HG03460 (cell line): ENCODE results near the gene AHNAK.

Experiments used
- ATAC-seq: cut with Tn5 transposase; IDR thresholded peaks from one replicate; pipeline ENCODE4 v1.9.1; 2021; ENCODE audit not compliant: unreplicated experiment

AHNAK gene

GRCh38 chr11:62538470-62539237 lies 8.0 kb downstream of the AHNAK start:
- no peak for ATAC-seq

GRCh38 chr11:62536301-62536957 lies 10.2 kb downstream of the AHNAK start:
- ATAC-seq = no peak

DNA sequence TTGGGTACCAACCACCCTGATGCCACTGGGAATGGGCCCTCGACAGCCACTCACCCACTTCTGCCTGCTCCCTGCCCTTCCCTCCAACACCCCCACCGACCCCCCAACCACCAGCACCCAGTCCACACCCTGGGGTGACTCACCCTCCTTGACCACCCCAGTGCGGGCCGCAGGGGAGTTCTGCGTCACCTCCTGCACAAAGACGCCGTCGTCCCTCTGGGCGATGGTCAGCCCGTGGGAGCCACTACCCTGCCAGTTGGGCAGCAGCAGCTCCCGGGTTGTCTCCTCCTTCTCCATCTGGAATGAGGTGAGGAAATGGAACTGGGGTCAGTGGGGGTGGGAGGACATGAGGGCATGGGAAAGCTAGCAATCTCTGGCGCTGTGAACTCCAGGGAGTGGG lies 10.8 kb downstream of the AHNAK start:
- no peak for ATAC-seq

- ATAC-seq = no peak
These were observed 11.6 kb downstream of the AHNAK start for GRCh38 chr11:62534779-62535545.

DNA sequence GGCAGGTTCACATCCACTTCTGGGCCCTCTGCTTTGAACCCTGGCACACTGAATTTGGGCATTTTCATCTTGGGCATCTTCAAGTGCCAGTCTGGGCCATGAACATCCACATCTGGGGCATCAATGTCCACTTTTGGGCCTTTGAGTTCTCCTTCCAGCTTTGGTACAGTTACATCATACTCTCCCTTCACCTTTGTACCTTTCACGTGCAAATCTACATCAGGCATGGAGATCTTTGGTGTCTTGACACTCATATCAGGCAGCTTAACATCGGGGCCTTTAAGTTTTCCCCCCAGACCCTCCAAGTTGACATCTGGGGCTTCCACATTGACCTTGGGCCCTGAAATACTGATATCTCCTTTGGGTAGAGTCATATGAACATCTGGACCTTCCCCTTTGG lies 14.5 kb downstream of the AHNAK start:
- ATAC-seq = no peak

DNA sequence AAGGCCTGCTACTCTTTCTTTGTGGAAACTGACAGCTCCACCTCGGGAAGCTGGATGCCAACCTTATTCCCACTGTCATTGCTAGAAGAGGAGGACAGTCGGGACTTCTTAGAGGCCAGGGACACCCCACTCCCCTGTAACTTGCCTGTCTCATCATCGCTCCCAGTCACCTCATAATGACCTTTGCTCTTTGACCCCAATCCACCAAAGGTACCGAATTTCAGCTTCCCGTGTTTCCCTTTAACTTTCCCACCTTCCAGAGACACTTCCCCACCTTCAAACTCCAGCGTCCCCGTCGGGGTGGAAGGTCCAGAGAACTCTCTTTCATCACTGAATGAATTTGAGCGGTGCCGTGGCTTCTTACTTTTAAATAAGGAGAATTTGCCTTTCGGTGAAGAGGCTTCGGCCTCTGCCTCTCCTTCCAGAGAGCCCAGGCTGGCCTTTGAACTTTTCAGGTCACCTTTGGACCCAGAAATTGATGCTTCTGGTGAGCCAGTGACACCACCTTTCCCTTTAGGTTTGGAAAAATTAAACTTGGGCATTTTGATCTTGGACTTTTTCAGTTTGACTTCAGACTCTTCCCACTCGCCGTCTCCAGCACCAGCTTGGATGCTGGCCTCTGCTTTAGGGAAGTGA lies 29.8 kb downstream of the AHNAK start:
- ATAC-seq = no peak

GRCh38 chr11:62514151-62514550 lies 32.5 kb downstream of the AHNAK start:
- no peak for ATAC-seq

DNA sequence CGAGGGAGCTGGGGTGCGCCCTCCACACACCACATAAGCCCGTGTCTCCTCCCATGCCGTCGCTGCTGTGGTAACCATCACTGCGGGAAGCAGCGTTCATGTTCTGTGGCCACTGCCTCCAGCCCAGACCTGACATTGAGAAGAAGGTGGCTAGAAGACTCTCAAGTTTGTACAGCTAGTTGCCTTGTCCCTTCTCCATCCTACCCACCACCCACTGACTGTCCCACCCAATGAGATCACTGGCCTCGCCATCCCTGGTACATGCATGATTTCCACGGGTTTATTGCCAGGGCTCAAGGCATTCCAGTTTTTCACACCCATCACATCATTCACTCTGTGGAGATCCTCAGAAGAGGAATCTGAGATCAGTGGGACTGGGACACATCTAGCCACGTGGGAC lies 33.0 kb downstream of the AHNAK start:
- ATAC-seq = no peak

DNA sequence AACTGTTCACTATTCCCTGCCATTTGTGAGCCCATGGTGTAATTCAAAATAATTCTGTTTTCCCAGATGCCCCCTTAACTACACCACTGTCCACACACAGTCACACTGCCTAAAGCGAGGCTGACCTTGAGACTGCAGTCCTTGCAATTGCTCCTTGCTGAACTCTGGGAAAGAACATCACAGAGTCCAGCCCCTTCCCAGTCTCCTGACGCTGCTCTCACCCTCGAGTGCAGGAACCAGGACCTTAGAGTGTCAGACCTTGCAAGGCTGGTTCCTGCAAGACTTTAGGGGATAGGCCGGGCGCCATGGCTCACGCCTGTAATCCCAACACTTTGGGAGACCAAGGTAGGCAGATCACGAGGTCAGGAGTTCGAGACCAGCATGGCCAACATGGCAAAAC lies 33.6 kb downstream of the AHNAK start:
- no peak for ATAC-seq

- no peak for ATAC-seq
These were observed 38.1 kb downstream of the AHNAK start for GRCh38 chr11:62508336-62509058.

DNA sequence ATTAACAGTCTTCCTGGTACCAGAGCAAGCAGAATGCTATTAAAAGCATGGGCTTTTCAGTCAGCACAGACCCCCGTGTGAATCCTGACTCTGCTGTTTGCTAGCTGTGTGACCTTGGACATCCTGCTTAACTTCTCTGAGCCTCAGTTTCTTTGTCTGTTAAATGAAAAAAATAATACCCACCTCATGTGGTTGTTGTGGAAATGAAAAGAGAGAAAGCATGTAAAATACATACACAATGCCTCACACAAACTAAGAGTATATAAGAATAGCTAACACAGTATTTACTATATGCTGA lies 39.5 kb downstream of the AHNAK start:
- no peak for ATAC-seq

GRCh38 chr11:62506413-62507124 lies 40.0 kb downstream of the AHNAK start:
- ATAC-seq = no peak

DNA sequence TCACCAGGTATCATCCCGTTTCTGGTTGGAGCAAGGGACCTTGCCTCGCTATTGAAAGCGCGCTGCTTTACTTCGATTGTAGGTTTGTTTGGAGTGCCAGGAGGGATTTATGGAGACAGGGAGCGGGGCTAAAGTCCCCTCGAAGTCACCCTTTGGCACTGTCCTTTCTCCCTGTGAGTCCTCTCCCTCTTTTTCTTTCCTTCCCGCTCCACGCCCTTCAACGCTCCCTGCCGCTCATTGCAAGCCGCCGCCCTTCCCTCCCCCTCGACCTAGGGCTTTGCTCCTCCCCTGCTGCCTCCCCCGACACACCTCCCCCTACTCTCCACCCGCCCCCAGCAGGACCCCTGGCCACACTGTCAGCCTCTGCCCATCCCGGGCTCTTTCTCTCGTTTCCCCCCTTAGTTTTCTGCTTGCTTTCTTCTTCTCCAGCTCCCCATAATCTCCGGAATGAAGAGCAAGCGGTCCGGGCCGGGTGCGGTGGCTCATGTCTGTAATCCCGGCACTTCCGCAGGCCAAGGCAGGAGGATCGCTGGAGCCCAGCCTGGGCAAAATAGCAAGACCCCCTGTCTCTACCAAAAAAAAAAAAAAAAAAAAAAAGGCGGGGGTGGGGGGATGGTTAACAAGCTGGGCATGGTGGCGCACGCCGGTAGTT lies 41.0 kb downstream of the AHNAK start:
- no peak for ATAC-seq

- no peak for ATAC-seq
These were observed 41.6 kb downstream of the AHNAK start for GRCh38 chr11:62505059-62505439.

GRCh38 chr11:62504158-62504973 lies 42.2 kb downstream of the AHNAK start:
- no peak for ATAC-seq

- ATAC-seq = no peak
These were observed 44.4 kb downstream of the AHNAK start for GRCh38 chr11:62502030-62502730.

DNA sequence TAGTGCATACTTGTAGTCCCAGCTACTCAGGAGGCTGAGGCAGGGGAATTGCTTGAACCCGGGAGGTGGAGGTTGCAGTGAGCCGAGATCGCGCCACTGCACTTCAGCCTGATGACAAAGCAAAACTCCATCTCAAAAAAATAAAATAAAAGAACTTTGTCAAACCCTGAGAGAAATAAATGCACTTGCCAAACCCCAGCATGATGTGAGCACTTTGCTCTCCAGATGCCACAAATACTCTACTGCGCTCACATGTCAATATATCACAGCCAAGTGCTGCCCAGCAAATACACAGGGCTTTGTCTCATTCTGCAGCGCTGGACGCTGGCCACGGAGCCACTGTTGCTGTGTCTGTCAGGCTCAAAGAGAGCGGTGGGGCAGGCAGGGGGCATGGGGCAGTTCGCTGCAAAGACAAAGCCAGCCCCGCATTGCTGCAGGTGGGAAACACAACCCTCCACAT lies 45.1 kb downstream of the AHNAK start:
- no peak for ATAC-seq

DNA sequence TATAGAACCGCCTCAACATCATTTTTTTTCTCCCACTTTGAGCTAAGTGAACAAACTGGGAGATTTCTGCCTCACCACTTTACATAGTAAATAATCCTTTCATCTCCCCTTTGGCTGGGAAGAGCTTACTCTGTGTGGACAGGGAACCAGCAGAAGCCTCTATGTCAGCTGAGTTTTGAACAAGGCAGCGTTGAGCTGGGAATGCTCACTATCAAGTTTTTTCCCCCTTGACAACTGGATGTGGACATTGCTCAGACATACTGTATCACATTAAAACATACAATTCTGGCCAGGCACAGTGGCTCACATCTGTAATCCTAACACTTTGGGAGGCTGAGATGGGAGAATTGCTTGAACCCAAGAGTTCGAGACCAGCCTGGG lies 46.0 kb downstream of the AHNAK start:
- no peak for ATAC-seq
